Posterior cingulate gyrus (tissue), 11 donors: ENCODE data around the gene LRMDA.
"Not testable (repeated sequence)": the region's sequence is repeated elsewhere in the genome, so short reads cannot be mapped to it uniquely, and the experiment has no call there.

Experiments used
- DNase-seq, 10 donors: peaks; one replicate each; pipeline versions ENCODE4 v3.0.0 to v3.0.0-alpha.2; 2020 to 2021; ENCODE audit warnings: mixed read lengths in 3 of 10
- intact Hi-C: fragments of 100-400 bp; cut with DNase I; formaldehyde crosslinking; loops from one replicate; pipeline ENCODE4 v1.15.1; 2023

The LRMDA gene

GRCh38 chr10:76497666-76498065 is 1066.2 kb downstream of the LRMDA start:
- DNase-seq: no peak
- intact Hi-C loops: no loop called here

GRCh38 chr10:76504823-76505222 is 1073.4 kb downstream of the LRMDA start:
- no peak for DNase-seq
- intact Hi-C loops: no loop called here

GRCh38 chr10:76509446-76509845 is 1078.0 kb downstream of the LRMDA start:
- DNase-seq: no peak
- intact Hi-C loops: no loop called here

GRCh38 chr10:76514321-76514720 is 1082.9 kb downstream of the LRMDA start:
- no peak for DNase-seq
- intact Hi-C loops: no loop called here

GRCh38 chr10:76514869-76515268 is 1083.4 kb downstream of the LRMDA start:
- DNase-seq: no peak
- intact Hi-C loops: no loop called here

GRCh38 chr10:76522547-76522946 is 1091.1 kb downstream of the LRMDA start:
- intact Hi-C loops: no loop called here
- no peak for DNase-seq

- intact Hi-C loops: no loop called here
- DNase-seq: peak in 1 of 10 donors; percentile 48
Observed at GRCh38 chr10:76523246-76523645, 1091.8 kb downstream of the LRMDA start.

- peak in 1 of 10 donors; percentile 51 for DNase-seq
- intact Hi-C loops: no loop called here
Observed at GRCh38 chr10:76523791-76524351, 1092.4 kb downstream of the LRMDA start.

GRCh38 chr10:76526833-76527232 is 1095.4 kb downstream of the LRMDA start:
- DNase-seq, intact Hi-C loops: not testable (repeated sequence)

- intact Hi-C loops: no loop called here
- DNase-seq: no peak
Observed at GRCh38 chr10:76540331-76540730, 1108.9 kb downstream of the LRMDA start.

- intact Hi-C loops: no loop called here
- DNase-seq: no peak
Observed at GRCh38 chr10:76540786-76541185, 1109.4 kb downstream of the LRMDA start.

GRCh38 chr10:76541852-76542251 is 1110.4 kb downstream of the LRMDA start:
- no peak for DNase-seq
- intact Hi-C loops: no loop called here

GRCh38 chr10:76542307-76542930 is 1111.0 kb downstream of the LRMDA start:
- no peak for DNase-seq
- intact Hi-C loops: no loop called here

- intact Hi-C loops: no loop called here
- DNase-seq: no peak
Observed at GRCh38 chr10:76543655-76544054, 1112.2 kb downstream of the LRMDA start.

- intact Hi-C loops: no loop called here
- DNase-seq: no peak
Observed at GRCh38 chr10:76544789-76545188, 1113.4 kb downstream of the LRMDA start.

GRCh38 chr10:76546411-76546810 is 1115.0 kb downstream of the LRMDA start:
- no peak for DNase-seq
- intact Hi-C loops: loop anchor here (2.0 kb wide), 1 partner anchor 1150 kb away; no protein-coding TSS in a partner anchor

- intact Hi-C loops: loop anchor here (2.0 kb wide), 1 partner anchor 1151 kb away; no protein-coding TSS in a partner anchor
- peak in 9 of 10 donors; percentile 30 to 90 (median 74) for DNase-seq
Observed at GRCh38 chr10:76547352-76547972, 1116.0 kb downstream of the LRMDA start.

GRCh38 chr10:76548716-76549115 is 1117.3 kb downstream of the LRMDA start:
- intact Hi-C loops: no loop called here
- DNase-seq: no peak

- DNase-seq: no peak
- intact Hi-C loops: no loop called here
Observed at GRCh38 chr10:76549171-76549570, 1117.7 kb downstream of the LRMDA start.

- no peak for DNase-seq
- intact Hi-C loops: no loop called here
Observed at GRCh38 chr10:76550806-76551205, 1119.4 kb downstream of the LRMDA start.

- no peak for DNase-seq
- intact Hi-C loops: no loop called here
Observed at GRCh38 chr10:76552091-76552873, 1120.9 kb downstream of the LRMDA start.
